Measurements from ENCODE around the gene TMX4. TPM values are rescaled to one million over a fixed set of nuclear protein-coding genes. Genes with fewer than 3 reads are reported as not detected.

TMX4 gene
- total RNA-seq = 25.6 and 26.6 TPM in 2 replicates

GRCh38 chr20:8019246-8019997 is at the start of gene TMX4:
Gene TMX4 (minus strand): TSS chr20:8019761. CDS start chr20:8019613, 148 bp downstream.

GRCh38 chr20:7940341-7940740 is 79.2 kb downstream of the TMX4 start, which contains the start of gene HAO1:
Gene HAO1 (minus strand): TSS chr20:7940458. CDS start chr20:7940422, 36 bp downstream.

Other genes with a start within 250 kb of the TMX4 start
- not detected in 2 replicates for gene HAO1, start 79.3 kb downstream of the TMX4 start, total RNA-seq
- 14.6 and 32.1 TPM in 2 replicates for gene PLCB1, start 112.5 kb upstream of the TMX4 start, total RNA-seq

Measured in smooth muscle cell of trachea (primary cell).